Measurements from ENCODE around the gene GPC1. TPM values are rescaled to one million over a fixed set of nuclear protein-coding genes. Genes with fewer than 3 reads are reported as not detected.

Gene GPC1
- total RNA-seq, 1 donor from 2014 or later, result 38.7 TPM

DNA sequence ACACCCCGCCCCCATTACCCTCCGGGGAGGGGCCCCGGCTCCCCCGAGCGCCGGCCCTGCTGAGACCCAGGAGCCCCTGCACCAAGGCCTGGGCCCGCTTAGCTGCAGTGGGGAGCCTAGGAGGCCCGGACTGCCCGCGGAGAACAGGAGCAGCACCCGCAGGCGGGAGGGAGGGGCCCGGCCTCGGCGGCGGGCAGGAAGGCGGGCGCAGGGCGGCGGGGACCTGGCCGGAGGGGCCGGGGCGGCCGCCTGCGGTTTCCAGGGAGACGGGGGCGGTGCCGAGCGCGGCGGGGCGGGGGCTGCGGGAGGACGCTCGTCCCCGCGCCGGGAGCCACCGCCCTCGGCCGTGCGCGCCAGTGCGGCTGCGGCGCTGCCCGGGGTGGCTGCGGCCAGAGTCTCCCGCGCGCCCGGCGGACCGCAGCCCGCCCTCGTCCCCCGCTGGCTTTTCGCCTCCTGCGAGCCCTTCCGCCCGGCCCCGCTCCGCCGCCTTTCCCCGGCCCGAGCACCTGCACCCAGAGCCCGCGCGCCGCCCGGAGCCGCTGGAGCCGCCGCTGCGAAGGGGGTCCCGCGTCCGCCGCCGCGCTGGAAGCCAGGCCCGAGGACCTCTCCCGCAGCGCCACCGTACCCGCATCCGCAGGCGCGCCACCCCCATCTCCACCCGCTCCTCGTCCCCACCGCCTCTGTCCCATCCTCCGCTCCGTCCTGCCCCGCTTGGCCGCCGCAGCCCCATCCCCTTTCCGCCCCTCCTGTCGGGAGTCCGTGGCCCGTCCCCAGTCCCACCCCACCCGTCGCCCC lies 17.2 kb downstream of the GPC1 start:
- no peak for FAIRE-seq

DNA sequence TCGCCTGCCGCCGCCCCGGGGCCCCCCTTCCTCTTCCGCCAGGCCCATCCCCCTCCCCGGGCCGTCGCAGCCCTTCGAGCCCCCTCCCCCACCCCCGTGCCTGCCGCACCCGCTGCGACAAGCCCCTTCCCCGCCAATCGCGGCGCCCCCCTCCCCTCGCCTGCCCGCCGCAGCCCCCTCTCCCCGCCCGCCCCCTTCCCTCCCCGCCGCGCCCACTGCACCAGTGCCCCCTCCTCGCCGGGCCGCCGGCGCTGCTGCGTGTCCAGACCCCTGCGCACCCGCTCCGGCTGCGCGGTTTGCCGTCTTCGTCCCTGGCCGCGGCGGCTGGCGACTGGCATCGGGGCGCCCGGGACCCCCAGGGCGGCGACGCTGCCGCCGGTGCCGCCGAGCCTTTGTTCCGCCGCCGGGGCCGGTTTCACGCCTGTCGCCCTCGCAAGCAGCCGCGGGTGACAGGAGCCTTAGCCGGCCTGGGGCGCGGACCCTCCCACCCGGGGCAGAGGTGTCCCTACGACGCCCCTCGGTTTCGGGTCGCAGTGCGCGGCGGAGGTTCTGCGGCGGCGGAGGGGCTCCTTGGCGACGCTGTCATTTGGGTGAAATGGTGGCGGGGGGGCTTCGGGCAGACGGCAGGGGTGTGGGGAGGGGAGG lies 18.1 kb downstream of the GPC1 start:
- FAIRE-seq, result no peak
- no peak for DNase-seq (ENCODE audit: low spot score in 2 of 2)

More for the DNA sequence above, 17.2 kb downstream of the GPC1 start:
- peak; percentile 91 for DNase-seq (ENCODE audit: low spot score in 2 of 2)

DNA sequence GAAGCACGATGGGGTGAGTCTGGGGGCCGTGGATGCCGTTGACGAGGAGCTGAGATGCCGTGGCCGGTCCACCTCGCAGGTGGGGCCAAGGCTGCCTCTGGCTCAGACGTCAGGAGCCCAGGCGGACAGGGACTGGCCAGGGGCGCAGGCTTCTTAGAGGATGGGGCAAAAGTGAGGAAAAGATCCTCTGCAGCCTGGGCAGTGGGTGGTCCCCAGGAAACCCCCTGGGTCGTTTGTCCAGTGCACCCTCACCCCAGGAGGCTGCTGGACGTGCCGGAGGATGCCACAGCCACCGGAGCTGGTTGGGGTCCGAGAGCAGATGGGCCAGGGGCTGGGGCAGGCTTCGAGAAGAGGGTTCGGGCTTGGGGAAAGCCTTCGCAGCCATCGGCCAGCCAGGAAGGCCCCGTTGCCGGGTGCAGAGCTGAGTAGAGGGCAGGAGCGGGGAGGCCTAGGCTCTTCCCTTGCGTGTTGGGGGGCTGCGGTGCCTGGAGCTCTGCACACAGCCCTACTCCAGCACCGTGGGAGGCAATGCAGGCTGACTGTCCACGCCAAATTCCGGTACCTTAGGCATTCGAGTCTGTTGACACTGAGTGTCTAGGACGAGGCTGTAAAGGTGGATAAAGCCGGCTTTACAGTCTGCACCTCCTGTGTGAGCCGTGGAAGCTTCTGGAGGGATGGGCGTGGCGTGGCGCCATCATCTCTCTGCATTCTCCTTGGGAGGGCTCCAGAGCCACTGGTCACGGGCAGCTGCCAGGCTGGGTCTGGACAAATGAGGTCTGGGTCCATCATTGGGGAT lies 18.8 kb downstream of the GPC1 start:
- DNase-seq (ENCODE audit: low spot score in 2 of 2), result no peak
- no peak for FAIRE-seq

DNA sequence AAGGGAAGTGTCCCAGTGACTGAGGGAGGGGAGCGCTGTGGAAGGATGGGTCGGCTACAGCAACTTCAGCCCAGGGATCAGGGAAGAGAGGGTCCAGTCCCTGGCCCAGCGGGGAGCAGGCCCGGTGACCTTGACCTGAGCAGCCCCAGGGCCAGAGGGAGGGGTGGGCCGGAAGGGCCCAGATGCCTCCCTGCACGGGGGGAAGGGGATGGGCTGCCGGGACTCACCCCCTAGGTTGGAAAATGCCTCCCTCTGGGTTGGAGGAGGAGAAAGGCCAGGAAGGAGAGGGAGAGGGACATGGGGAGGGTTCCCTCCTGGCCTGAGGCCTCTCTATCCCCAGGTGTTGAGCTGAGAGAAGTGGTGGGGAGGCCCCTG lies 19.8 kb downstream of the GPC1 start:
- DNase-seq (ENCODE audit: low spot score in 2 of 2) (no peak), FAIRE-seq (no peak)

DNA sequence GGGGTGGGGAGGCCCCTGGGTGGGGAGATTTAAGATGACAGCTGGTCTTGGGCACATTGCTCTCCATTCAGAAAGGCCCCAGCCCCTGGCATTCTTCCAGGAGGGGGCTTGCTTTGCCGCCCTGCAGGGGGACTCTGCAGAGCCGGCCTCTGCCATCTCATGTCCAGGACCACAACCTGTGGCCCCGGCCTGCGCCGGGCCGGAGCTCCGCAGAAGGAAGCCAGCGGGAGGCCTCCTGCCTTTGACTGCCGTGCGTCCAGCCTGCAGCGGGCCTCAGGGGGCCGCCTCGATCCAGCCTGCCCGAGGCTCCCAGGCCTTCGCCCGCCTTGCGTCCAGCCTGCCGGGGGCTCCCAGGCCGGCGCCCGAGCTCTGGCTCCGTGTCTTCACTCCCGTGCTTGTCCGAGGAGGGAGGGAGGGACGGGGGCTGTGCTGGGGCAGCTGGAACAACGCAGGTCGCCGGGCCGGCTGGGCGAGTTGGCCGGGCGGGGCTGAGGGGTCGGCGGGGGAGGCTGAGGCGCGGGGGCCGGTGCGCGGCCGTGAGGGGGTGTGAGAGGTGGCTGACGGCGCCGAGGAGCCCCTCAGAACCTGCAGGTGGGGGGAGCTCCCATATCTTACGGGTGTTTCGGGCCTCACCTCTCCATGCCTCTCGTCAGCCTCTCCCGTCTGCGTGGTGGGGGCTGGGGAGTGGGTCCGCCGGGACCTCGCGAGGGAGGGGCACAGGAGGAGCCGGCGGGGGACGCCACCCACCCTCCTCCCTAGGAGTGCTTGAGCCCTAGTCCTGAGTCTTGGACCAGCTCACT lies 20.4 kb downstream of the GPC1 start:
- DNase-seq (ENCODE audit: low spot score in 2 of 2), result no peak
- no peak for FAIRE-seq

DNA sequence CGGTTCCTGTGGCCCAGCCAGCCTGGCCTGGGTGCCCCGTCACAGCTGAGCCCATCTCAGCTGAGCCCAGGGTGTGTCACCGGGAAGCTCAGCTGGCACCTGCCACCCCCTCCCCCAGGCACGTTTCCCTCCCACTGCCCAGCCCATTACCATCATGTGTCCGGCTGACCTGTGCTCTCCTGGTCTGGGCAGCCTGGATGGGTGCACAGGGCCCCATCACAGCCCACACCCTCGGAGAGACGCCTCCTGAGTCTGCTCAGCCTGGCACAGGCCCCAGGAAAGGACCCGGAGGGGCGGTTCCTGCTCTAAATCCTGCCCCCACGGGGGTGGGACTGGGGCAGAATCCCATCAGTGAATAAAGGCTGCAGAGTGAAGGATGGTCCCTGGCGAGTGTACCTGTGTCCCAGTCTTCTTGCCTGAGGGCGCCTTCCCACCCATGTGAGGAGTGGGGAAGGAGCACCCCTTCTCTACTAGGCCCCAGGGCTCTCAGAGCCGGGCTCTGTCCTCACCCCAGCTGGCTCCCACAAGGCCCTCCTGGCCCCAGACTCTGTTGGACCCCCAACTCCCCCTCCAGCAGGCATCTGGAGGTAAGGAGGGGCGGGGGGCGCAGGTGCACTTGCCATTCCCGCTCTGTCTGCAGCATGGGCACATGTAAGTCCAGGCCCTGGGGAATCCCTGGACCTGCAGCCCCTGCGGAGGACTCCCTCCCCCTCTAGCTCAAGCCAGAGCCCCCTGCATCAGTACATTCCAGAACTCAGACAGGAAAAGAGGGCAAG lies 21.2 kb downstream of the GPC1 start:
- no peak for FAIRE-seq
- no peak for DNase-seq (ENCODE audit: low spot score in 2 of 2)

DNA sequence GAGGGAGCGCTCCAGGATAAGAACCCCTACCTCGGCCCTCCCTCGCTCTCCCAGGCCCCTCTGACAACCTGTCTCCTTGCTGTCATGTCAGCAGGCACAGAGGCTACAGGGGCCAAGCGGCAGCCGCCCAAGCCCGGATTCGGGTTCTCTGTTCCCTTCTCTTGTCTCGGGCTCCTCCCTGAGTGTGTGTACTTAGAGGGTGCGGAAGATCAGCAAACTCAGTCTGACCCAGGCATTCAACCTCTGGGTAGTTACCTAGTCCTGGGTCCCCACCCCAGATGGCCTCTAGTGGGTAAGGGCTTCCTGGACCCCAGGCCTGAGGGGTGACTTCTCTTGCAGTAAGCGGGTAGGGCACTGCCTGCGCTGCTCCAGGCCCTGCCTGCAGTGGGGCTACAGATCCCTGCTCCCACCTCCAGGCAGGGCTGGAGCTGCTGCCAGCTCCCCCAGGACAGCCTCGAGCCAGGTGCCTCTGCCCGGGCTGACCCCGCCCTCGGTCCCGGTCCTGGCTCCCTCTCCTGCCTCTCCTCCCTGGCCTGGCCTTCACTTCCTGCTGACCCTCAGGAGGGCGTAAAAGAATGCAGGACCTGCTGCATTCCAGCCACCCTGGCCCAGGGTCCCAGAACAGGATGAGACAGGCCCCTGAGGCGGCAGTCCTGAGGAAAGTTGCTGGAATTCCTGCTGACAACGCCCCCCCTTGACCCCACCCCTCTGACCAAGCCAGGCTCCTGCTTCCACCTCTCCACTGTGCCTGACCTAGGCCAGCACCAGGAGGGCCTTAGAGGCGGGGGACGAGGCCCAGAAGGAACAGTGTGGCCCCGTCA lies 22.0 kb downstream of the GPC1 start:
- no peak for DNase-seq (ENCODE audit: low spot score in 2 of 2)

DNA sequence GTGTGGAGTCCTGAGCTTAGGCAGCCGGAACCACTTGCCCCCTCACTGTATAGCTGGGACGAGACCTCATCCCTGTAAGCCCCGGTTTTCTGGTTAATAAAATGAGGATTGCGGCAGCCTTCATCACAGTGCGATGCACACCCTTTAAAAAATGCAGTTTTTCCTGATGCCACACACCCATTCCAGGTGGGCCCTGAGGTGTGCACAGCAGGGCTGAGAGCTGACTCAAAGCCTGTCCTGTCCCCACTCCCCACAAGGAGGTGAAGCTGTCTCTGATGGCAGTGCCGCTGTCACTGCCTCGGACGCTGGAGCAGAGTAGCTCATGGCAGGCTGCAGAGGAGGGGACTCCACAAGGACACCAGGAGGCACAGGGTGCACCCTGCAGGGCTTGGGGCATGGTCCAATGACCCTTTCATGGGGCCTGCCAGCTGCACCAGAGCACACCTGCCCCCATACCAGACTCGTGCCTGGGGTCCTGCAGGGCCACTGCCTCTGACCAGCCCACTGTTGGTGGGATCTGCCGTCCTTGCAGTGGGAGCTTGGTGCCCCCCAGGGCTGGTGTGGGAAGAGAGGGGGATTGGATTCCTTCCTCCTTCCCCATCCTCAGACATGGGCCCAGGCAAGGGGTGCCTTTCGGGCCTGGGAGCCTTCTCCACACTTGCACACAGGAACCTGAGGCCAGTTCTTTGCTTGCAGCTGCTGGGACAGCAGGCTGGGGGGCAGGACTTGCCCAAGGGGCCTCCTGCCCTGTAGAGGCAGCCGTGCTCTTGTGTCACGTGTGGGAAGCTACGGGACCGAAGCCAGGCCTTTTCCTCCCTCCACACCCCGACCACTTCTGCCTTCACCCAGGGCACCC lies 22.8 kb downstream of the GPC1 start:
- FAIRE-seq (no peak), DNase-seq (ENCODE audit: low spot score in 2 of 2) (no peak)

More for the DNA sequence above, 22.0 kb downstream of the GPC1 start:
- FAIRE-seq, result no peak

DNA sequence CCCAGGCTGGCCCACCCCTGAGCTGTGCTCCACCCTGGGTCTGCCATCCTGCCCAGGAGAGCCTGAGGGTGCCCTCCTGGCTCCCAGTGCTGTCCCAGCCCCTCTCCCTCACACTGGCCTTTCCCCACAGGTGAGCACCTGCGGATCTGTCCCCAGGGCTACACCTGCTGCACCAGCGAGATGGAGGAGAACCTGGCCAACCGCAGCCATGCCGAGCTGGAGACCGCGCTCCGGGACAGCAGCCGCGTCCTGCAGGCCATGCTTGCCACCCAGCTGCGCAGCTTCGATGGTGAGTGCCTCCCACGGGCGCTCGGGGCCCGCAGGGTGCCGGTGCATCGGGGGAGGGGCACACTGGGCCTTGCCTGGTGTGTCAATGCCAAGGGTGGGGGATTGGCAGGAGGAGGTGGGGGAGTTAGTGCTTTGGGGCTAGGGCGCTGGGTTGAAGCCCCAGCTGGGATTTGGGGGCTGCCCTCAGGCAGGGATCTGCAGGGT lies 23.5 kb downstream of the GPC1 start:
- DNase-seq (ENCODE audit: low spot score in 2 of 2) (no peak), FAIRE-seq (no peak)

DNA sequence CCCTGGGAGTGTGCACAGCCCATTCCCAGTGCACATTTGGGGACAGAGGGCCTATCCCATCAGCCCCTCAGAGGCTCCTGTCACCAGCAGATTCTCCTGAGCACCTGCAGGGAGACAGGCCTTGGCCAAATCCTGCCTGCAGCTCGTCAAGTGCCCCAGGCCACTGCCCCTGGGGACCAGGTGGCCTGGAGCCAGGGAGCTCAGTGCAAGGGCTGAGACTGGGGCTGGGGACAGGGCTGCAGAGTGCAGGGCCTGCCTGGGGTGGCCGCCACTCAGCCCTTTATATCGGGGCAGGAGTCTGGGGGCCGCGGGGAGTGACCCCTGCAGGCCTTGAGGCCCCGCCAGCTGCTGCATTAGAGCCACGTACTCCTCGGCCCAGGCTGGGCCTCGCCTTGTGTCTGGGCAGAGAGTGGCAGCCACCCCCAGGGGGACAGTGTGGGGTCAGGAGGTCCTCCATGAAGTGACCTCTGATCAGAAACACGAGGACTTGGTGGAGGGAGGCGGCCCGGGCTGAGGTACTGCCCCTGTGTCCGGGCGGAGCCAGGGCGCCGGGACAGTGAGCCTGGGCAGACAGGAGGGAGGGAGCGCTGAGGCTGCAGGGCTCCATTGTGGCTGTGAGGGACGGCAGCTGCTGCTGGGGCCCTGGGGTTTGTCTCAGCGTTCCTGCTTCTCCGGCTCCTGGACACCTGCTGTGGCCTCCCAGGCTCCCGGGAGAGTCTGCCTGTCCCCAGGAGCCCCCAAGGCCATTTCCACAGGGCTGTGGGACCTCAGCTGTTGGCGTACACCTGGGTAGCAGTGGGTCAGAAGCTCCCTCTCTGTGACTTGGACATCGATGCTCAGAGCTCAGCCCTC lies 24.2 kb downstream of the GPC1 start:
- DNase-seq (ENCODE audit: low spot score in 2 of 2) (no peak), FAIRE-seq (no peak)

DNA sequence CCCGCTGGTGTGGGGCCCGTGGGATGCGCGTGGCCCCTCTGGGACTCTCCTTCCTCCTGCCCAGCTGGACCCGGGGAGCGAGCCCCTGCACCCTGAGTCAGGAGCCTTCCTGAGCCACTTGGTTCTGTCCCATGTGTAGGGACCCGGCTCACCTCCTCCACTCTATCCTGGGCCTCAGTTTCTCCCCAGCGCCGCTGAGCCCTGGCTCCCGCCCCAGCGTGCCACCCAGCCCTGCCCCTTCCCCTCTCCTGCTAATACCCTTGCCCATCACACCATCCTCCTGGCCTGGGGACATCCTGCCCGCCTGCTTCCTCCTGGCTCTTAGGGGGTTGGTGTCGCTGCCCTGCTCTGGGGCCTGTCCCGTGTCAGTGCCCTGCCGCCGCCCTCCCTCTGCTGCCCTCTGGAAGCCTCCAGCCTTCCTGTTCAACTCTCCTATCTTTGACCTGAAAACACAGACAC lies 24.8 kb downstream of the GPC1 start:
- DNase-seq (ENCODE audit: low spot score in 2 of 2), result no peak
- FAIRE-seq, result no peak

DNA sequence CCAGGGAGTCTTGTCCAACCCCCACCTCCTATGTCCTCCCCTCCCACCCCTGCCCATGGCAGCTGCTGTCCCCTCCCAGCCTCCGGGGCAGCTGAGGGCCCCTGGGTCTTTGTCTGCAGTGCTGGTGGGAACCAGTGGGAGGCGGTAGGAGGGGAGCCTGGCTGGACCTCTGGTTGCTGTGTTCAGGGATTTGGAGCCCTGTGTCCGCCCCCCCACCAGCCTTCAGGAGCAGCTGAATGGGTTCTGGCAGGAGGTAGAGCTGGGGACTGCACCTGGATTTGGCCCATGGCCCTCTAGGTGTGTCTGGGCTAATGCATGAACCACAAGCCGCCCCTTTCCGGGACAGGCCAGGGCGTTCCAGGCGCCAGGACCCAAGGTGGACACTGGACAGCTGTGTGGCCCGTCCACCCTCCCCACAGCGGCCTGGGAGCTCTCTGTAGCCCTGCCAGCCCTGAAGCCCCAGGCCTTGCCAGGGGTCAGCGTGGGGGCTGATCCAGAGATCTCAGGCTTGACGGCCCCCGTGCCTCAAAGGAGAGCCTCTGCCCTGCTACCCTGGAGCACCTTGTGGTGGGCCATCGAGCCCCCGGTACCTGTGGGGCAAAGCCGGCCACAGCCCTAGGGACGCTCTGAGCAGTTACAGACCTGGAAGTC lies 25.4 kb downstream of the GPC1 start:
- no peak for FAIRE-seq
- peak in 1 of 2 donors; percentile 17 for DNase-seq (ENCODE audit: low spot score in 2 of 2)

DNA sequence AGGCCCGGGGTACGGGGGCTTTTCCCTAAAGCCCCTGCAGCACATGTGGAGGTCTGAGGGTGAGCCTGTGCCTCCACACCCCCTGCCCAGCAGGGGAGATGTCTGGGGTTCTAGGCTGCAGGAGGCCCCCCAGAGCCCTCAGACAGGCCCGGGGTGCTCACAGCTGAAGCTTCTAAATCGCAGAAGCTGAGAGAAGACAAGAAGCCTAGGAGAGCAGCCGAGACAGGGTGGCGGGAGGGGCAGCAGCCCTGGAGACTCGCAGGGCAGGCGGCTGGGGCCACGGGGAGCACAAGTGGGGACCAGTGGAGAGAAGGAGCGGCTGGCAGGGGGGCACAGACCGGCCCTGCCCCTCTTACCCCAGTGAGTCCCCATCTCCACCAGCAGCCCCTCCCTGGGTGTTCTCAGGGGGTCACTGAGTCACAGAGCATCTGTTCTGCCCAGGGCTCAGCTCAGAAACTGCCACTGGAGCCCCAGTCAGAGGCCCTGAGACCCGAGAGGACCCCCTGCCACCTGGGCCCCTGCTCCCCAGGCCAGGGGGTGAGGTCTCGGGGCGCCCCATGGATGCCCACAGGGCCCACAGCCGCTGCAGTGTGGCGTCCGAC lies 26.1 kb downstream of the GPC1 start:
- FAIRE-seq (no peak), DNase-seq (ENCODE audit: low spot score in 2 of 2) (peak in 1 of 2 donors; percentile 19)

DNA sequence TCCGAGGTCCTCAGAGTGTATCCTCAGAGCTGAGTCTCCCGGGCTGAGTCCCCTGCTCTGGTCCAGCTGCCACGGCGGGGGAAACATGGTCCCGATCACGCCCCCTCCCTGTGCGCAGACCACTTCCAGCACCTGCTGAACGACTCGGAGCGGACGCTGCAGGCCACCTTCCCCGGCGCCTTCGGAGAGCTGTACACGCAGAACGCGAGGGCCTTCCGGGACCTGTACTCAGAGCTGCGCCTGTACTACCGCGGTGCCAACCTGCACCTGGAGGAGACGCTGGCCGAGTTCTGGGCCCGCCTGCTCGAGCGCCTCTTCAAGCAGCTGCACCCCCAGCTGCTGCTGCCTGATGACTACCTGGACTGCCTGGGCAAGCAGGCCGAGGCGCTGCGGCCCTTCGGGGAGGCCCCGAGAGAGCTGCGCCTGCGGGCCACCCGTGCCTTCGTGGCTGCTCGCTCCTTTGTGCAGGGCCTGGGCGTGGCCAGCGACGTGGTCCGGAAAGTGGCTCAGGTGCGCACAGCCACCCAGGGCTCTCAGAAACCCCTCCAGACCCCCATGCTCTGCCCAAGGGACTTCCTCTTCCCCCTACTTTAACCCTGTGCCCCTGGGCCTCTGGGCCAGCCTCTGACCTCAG lies 26.7 kb downstream of the GPC1 start:
- DNase-seq (ENCODE audit: low spot score in 2 of 2) (peak in 1 of 2 donors; percentile 16), FAIRE-seq (no peak)

DNA sequence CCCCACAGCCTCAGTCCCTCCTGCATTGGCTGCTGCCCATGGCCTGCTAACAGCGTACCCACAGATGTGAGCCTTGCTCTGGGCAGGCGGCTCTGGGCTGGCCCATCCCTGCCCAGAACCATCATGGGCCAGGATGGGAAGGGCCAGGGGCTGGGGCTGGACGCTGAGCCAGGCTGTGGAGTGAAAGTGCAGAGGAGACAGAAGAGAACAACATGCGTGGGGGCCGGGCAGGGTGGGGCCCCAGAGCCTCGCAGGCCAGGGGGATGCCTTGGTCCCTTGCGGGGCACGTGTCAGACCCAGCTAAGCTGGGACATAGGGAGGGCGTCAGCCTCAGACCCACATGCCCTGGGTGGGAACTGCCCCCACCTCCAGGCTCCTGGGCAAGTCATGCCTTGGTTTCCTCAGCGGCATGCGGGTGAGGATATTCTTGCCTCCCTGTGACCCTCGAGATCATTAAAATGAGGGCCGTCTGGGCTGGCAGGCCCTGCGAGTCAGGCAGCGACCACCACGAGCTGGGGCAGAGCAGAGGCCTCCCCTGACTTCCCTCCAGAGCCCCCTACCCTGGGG lies 27.3 kb downstream of the GPC1 start:
- no peak for FAIRE-seq
- DNase-seq (ENCODE audit: low spot score in 2 of 2), result peak in 1 of 2 donors; percentile 22
